Measurements from ENCODE around the gene LRTM2.

GRCh38 chr12:1857821-1858220 lies 37.5 kb downstream of the LRTM2 start:
- TF ChIP-seq ZNF589 (CRISPR knock-in tag; IDR thresholded peaks at IDR 0.05; ENCODE audit: low read depth) (no peak), ZNF407 (IDR thresholded peaks at IDR 0.05; ENCODE audit: low read depth) (no peak), ZFP91 (CRISPR knock-in tag; IDR thresholded peaks at IDR 0.05) (no peak), ESRRA (IDR thresholded peaks at IDR 0.05; ENCODE audit: borderline replicate concordance, low read depth) (no peak), ZNF24 (IDR thresholded peaks at IDR 0.05) (no peak)

All from K562 (cell line).